Left cardiac atrium (tissue), 4 donors: Measurements from ENCODE around the gene ASB1. TPM values are rescaled to one million over a fixed set of nuclear protein-coding genes. Genes with fewer than 3 reads are reported as not detected.
"Not testable (repeated sequence)": the region's sequence is repeated elsewhere in the genome, so short reads cannot be mapped to it uniquely, and the experiment has no call there.

ENCODE experiments used
- ATAC-seq, 2 donors: fragments of 200-7000 bp; cut with Tn5 transposase; one replicate each; pipeline ENCODE4 v1.9.1; 2020; ENCODE audit warnings: mild to moderate bottlenecking in 2 of 2, moderate library complexity in 2 of 2
- DNase-seq: peaks from one replicate; pipeline ENCODE4 v3.0.0-alpha.2; 2020
- intact Hi-C, 2 donors: fragments of 100-400 bp; cut with DNase I; formaldehyde crosslinking; loops; one replicate each; pipeline versions ENCODE4 v1.14.1 to v1.15.1; 2022 to 2023
- total RNA-seq, 2 donors: library from RNA; stranded (reverse); fragmentation: NEBNext Ultra II Directional; extraction: Animal tissue kit (Norgen Biotek cat#: 25700); gene quantifications; one replicate each; pipeline ENCODE4 v1.2.1, GENCODE V29; 2021
- donor health status: DM: no; HTN: yes; CAD: no.
- donor health status: DM: no; HTN: yes; CAD: no; lungs with severe emphysema.
- donor health status: DM: yes; HTN: yes; CAD: no.
- donor health status: Dilated cardiomyopathy.

ASB1 gene
- total RNA-seq, 2 donors from 2014 or later, result 43.2 to 51.7 TPM

DNA sequence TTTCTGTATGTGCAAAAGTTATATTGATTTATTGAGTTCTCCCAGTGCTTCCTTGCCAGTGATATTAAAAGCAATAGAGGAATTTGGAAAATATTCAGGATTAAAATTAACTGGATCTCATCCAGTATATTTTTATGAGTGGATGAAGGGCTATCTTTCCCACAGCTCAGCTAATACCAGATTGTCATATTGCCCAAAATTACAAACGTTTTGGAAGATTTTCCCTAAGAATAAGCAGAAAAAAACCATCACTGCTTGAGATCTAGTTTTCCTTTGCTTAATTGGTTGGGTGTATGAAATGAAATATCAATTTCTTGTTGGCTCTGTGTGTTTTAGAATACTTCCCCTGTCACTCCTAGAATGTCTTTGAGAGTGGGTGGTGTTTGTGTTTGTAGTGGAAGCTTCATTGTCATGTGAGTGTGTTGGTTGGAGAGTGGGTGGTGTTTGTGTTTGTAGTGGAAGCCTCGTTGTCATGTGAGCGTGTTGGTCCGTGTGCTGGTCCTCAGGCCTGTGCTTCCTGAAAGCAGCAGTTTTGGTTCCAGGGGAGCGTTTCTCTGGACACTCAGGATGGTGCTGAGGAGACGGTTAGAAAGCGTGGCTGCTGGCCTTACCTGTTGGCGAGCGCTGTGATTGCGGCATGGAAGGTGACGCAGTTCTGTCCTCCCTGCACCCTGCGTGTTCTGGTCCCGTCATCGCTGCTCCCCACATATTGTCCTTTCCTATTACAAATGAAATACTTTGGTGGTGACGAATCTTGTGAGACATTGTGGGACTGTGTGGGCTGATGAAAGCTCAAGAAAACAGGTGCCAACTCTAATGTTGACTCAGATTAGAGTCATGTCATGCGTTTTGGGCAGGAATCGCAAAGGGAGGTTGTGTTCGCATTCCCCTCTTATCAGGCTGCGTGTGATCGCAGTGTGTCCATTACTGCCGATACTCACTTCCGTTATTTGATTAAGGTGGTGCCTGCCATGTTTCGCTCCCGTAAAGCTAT is 12.4 kb downstream of the ASB1 start:
- DNase-seq (peak; percentile 61), ATAC-seq (peak; percentile 70 to 90)
- intact Hi-C loops, result no loop called here

DNA sequence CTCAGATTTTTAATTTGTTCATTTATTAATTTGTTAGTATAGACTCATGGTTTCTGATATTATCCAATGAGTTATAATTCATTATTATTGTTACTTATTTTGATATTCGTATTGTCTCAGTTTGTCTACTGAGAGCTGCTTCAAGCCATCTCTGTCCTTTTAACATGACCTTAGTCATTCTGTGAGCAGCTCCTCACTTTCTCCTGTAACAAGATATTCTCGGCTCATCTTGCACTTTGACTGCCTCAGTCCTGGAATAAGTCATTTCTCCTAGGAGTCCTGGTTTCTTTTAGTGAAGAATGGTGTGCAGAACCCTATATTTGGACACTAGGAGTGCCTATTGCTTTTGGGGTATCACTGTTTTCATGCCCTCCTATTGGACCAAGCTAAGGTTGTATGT is 13.2 kb downstream of the ASB1 start:
- intact Hi-C loops, result no loop called here
- peak in 1 of 2 donors; percentile 15 for ATAC-seq
- no peak for DNase-seq

GRCh38 chr2:238440331-238440730 is 13.6 kb downstream of the ASB1 start:
- DNase-seq, result no peak
- ATAC-seq, result no peak
- intact Hi-C loops, result no loop called here

DNA sequence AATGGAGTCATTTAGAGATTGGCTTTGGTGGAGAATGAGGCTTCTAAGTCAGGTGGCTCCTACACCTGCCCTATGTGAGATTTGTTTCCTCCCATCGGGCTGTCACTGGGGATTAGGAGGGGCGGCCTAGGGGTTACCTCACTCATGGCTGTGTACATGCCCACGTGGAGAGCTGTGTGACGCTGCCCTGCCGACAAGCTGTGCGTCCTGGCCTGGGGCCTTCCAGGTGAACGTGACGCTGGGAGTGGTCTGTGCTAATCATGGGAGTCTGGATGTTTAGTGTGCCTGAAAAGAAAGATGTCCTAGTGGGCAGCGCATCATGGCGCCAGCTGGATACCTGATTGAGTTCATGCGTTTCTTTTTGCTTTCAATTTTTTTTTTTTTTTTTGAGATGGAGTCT is 14.0 kb downstream of the ASB1 start:
- ATAC-seq (no peak), DNase-seq (no peak)
- intact Hi-C loops, result no loop called here

DNA sequence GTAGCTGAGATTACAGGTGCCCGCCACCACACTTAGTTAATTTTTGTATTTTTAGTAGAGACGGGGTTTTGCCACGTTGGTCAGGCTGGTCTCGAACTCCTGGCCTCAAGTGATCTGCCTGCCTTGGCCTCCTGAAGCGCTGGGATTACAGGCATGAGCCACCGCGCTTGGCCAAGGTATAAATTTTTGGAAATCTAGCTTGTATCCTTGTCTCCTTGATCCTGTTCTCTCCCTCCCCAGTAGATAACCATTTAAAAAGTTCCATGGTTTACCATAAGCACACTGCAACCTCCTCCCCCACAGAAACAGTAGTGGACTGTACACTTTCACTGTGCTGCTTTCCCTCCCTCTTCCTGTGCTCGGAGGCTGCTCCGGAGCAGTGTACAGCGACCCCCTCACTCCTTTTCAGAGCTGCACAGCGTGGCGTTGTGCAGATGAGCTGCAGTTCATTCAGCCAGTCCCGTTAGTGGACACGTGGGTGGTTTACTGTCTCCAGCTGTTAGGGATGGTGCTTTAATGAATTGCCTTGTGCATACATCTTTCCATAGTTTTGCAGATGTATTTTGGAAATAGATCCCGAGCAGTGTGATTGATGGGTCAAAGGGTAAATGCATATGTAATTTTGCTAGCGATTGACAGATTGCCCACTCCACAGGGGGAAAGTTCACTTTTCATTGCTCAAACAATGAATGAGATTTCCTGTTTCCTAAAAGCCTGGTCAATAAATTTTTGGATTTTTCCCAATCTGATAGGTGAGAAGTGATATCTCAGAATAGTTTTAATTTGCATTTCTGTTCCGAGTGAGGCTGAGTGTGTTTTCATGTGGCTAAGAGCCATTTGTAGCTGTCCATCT is 14.8 kb downstream of the ASB1 start:
- DNase-seq, result no peak
- ATAC-seq, result no peak
- intact Hi-C loops, result no loop called here

DNA sequence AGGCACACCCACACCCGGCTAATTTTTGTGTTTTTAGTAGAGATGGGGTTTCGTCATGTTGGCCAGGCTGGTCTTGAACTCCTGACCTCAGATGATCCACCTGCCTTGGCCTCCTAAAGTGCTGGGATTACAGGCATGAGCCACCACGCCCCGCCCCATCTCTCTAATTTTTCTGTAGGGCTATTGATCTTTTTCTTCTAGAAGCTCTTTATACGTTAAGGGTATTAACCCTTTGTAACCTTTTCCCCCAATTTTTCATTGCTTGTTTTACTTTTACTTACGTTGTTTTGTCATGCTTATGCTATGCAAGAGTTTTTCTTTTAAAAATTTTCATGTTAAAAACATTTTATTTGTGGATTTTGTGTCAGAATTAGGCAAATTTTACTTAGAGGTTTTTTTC is 15.5 kb downstream of the ASB1 start:
- ATAC-seq, DNase-seq, intact Hi-C loops: not testable (repeated sequence)

DNA sequence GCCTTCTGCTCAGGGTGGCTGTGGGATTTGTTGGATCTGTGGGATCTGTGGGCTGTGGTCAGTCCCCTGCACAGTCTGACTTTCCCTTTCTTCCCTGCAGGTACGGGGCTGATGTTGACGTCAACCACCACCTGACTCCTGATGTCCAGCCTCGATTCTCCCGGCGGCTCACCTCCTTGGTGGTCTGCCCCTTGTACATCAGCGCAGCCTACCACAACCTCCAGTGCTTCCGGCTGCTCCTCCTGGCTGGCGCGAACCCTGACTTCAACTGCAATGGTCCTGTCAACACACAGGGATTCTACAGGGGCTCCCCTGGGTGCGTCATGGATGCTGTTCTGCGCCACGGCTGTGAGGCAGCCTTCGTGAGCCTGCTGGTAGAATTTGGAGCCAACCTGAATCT is 17.5 kb downstream of the ASB1 start:
- intact Hi-C loops, result no loop called here
- DNase-seq (no peak), ATAC-seq (no peak)

- no peak for DNase-seq
- no peak for ATAC-seq
- intact Hi-C loops, result no loop called here
These were observed 18.9 kb downstream of the ASB1 start for GRCh38 chr2:238445409-238446190.

- intact Hi-C loops, result no loop called here
- DNase-seq (no peak), ATAC-seq (no peak)
These were observed 19.6 kb downstream of the ASB1 start for GRCh38 chr2:238446371-238446770.

GRCh38 chr2:238448031-238448955 is 21.6 kb downstream of the ASB1 start:
- intact Hi-C loops, result no loop called here
- no peak for ATAC-seq
- DNase-seq, result no peak

DNA sequence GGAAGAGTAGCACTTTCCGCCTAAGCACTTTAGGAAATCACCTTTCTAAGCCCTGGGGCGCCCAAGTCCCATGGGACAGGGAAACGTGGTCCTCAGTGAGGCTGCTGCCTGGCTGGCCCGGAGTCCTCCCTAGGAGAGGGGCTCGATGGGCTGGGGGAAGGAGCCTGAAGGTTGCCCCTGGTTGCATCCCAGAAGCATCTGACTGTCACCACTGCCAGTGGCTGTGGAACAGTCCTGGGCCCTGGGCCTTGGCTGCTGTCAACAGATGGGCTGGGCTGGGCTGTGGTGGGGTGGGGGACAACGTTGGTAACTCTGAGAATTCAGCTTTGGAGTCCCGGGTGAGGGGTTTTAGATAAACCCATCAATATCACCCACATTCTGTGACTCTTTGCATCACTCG is 22.5 kb downstream of the ASB1 start:
- no peak for ATAC-seq
- DNase-seq, result no peak
- intact Hi-C loops, result no loop called here

- DNase-seq (peak; percentile 74), ATAC-seq (peak; percentile 89 to 92)
- intact Hi-C loops, result loop anchor here in 1 of 2 donors (5.0 kb wide), 1 partner anchor 73 kb away; no protein-coding TSS in a partner anchor
These were observed 23.2 kb downstream of the ASB1 start for GRCh38 chr2:238449909-238450417.

GRCh38 chr2:238450440-238450861 is 23.7 kb downstream of the ASB1 start:
- peak; percentile 60 to 66 for ATAC-seq
- DNase-seq, result peak; percentile 53
- intact Hi-C loops, result loop anchor here in 1 of 2 donors (5.0 kb wide), 1 partner anchor 73 kb away; no protein-coding TSS in a partner anchor

DNA sequence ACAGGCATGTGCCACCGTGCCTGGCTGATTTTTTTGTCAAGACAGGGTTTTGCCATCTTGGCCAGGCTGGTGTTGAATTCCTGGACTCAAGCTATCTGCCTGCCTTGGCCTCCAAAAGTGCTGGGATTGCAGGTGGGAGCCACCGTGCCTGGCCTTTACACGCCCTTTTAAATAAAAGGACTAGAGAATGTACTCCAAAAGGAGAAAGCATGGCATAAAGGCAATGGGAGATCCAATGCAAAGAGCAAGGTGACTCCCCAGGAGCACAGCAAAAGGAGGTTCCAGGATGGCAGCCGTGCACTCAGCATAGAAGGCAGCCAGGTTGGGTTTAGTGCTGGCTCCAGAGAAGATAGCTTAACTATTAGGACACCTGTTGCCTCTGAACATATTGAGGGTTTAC is 27.1 kb downstream of the ASB1 start:
- no peak for DNase-seq
- no peak for ATAC-seq
- intact Hi-C loops, result loop anchor here in 1 of 2 donors (5.0 kb wide), 1 partner anchor 77 kb away; no protein-coding TSS in a partner anchor

- ATAC-seq, result no peak
- intact Hi-C loops, result no loop called here
- DNase-seq, result no peak
These were observed 29.7 kb downstream of the ASB1 start for GRCh38 chr2:238456449-238456848.

- no peak for ATAC-seq
- intact Hi-C loops, result no loop called here
- no peak for DNase-seq
These were observed 30.5 kb downstream of the ASB1 start for GRCh38 chr2:238456970-238457926.

- peak; percentile 38 to 43 for ATAC-seq
- no peak for DNase-seq
- intact Hi-C loops, result no loop called here
These were observed 31.2 kb downstream of the ASB1 start for GRCh38 chr2:238457927-238458324.
